GM12865 (cell line): ENCODE results near the gene OSBPL10.

Experiments used
- DNase-seq: peaks from one replicate; pipeline ENCODE4 v3.0.0; 2010; ENCODE audit warnings: low read depth
- H3K4me3 ChIP-seq: 2 replicates; pipeline ENCODE4 v1.5.1; 2011; ENCODE audit warnings: mild to moderate bottlenecking, low read depth, low read length, control low read depth
- TF ChIP-seq, protein P1 (sequence below): IDR thresholded peaks from 2 replicates; pipeline ENCODE4 v1.5.1; 2011; ENCODE audit warnings: low read length, control low read depth, low read depth, inconsistent platforms; ENCODE audit not compliant: insufficient read depth; ENCODE audit errors: missing control alignments

Gene OSBPL10

DNA sequence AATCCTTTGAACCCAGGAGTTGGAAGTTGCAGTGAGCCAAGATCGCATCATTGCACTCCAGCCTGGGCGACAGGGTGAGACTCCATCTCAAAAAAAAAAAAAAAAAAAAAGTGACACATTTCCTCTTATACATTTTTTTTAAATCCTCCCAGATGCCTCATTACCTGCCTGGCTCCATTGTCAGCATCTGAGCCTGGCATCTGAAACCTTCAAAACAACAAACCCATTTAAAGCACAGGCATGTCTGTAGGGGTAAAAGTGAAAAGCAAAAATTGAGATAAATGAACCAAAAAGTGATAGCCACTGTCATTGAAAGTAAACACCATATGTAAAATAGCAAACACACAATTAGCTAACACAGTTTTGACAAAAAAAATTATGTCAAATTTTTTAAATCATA lies 38.6 kb downstream of the OSBPL10 start:
- TF ChIP-seq, protein P1, sequence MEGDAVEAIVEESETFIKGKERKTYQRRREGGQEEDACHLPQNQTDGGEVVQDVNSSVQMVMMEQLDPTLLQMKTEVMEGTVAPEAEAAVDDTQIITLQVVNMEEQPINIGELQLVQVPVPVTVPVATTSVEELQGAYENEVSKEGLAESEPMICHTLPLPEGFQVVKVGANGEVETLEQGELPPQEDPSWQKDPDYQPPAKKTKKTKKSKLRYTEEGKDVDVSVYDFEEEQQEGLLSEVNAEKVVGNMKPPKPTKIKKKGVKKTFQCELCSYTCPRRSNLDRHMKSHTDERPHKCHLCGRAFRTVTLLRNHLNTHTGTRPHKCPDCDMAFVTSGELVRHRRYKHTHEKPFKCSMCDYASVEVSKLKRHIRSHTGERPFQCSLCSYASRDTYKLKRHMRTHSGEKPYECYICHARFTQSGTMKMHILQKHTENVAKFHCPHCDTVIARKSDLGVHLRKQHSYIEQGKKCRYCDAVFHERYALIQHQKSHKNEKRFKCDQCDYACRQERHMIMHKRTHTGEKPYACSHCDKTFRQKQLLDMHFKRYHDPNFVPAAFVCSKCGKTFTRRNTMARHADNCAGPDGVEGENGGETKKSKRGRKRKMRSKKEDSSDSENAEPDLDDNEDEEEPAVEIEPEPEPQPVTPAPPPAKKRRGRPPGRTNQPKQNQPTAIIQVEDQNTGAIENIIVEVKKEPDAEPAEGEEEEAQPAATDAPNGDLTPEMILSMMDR, result no peak
- no peak overlapping the region for H3K4me3 ChIP-seq
- no peak for DNase-seq

DNA sequence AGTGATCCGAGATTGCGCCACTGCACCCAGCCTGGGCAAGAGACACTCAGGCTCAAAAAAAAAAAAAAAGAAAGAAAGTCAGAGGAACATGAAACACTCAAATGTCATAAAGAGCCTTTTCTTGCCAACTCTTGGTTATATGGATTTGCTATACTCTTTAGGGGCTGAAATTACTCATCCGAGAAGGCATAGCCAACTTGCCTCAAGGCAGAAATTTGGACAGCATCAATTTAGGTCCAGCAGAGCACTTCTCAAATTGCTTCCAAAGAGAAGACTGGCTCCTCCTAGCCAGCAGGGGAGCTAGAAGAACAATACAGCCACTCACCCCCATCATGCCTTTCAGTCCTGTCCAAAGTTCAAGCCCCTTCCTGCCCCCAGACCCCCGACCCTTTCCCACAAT lies 43.8 kb downstream of the OSBPL10 start:
- no peak for DNase-seq
- TF ChIP-seq, protein P1, result no peak
- no peak overlapping the region for H3K4me3 ChIP-seq

DNA sequence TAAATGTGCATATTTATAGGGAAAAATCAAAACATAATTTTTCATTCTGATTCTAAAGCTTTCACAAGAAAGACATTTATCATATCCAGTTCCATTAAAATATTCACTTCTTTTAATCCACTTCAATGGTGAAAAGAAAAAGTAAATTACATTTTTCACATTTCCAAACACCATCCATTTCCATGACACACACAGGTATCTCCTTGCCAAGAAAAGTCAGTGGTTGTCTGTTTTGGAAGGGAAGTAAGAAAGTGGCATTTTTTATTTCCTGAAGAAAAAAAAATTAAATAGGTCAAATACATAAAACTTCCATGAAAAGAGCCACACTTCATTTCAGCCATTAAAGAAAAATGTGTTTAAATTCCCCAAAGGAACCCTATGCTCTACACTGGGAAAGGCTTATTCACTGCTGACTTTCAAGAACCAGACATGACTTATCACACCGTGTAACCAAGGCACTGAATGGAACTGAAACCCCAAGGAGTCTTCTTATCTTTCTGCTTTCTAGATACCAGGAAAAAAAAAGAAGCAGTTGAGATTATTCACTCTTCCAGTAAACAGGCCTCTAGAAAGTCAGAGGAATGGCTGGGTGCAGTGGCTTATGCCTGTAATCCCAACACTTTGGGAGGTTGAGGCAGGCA lies 44.5 kb downstream of the OSBPL10 start:
- DNase-seq, result no peak
- TF ChIP-seq, protein P1, result no peak
- no peak overlapping the region for H3K4me3 ChIP-seq

DNA sequence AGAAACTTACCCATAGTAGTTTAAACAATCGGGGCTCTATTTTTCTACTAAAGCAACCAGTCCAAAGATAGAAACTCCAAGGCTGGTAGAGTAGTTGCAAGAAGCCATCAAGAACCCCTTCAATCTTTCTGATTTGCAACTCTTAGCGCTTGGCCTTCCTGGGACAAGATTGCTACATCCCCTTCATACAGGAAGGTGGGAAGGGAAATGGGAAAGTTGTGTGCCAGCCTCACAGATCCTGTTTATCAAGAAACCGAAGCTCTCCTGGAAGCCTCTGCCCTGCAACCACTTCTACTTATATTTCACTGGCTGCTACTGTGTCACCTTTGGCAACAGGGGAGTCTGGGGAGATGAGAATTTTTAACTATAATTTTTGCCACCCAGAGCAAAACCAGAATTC lies 46.2 kb downstream of the OSBPL10 start:
- no peak for DNase-seq
- no peak overlapping the region for H3K4me3 ChIP-seq
- TF ChIP-seq, protein P1, result no peak

DNA sequence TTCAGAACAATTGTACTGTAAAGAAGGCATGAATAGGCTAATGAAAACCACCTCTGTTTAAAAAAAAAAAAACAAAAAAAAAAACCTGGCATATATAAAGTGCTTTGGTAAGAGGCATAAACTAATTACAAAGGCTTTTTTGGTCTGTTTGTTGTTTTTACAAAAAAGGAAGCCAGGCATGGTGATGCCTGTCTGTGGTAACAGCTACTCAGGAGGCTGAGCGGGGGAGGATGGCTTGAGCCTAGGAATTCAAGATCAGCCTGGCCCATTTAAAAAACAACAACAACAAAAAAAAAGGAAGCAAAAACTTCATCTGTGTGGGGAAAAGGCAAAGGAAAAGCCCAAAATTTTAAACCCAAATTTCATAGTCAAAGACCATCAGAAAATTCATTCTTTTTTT lies 47.0 kb downstream of the OSBPL10 start:
- TF ChIP-seq, protein P1, result no peak
- DNase-seq, result no peak
- no peak overlapping the region for H3K4me3 ChIP-seq

DNA sequence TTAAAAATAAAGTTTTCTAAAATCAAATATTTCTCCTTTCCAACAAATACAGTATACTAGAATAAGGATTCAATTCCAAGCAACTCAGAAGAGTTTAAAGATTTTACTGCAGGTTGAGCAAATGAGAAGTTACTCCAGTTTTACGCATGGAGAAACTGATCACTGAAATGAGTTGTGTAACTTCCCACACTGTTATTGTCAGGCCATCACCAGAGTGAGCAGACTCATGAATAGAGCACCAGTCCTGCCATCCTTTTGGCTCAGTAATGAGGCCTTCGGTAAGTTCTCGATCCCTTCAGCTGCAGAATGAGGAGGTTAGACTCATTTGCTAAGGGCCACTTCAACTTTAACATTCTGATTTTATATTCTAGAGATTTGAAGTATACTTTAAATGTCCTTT lies 48.1 kb downstream of the OSBPL10 start:
- no peak overlapping the region for H3K4me3 ChIP-seq
- DNase-seq, result no peak
- TF ChIP-seq, protein P1, result no peak
